GM18502 (cell line): ENCODE data around the gene KCNE1.

Experiments
- ATAC-seq: cut with Tn5 transposase; IDR thresholded peaks from one replicate; pipeline ENCODE4 v1.9.1; 2021; ENCODE audit warnings: mild to moderate bottlenecking; ENCODE audit not compliant: unreplicated experiment, poor library complexity

The KCNE1 gene

DNA sequence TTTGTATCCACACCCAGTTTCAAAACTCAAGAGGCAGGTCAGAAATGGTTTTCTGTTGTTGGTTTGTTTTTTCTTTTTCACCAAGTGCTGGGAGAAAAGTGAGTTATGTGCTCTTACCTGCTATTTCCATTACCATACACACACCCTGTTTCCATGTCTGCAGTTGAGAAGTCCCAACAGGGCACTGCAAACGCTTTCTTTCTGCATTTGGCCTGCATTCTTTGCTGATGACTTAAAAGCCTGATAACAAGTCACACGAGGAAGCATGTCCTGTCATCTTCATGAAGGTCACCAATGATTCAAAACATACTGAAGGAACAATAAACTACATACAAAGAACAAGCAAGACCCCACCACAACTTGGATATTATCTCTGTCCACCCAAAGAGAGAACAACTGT lies 24.8 kb upstream of the KCNE1 start:
- ATAC-seq: no peak

DNA sequence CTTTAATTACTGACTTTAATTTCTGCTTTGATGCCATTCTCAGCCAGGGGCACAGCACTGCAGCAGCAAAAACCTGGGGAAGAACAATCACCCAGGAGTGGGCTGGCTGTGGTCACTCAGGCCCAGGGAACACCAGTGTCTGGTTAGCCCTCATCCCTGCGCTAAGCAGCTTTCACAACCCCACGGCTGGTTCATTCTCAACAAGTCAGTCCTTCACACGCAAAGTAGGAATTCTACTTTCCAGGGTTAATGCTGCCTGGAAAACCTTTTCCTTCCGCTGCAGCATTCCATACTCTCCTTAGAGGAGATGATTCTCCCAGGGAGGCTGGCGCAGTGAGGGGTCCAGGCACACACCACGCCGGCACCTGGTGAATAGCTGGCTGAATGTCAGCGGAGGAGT lies 24.3 kb upstream of the KCNE1 start:
- ATAC-seq: no peak

DNA sequence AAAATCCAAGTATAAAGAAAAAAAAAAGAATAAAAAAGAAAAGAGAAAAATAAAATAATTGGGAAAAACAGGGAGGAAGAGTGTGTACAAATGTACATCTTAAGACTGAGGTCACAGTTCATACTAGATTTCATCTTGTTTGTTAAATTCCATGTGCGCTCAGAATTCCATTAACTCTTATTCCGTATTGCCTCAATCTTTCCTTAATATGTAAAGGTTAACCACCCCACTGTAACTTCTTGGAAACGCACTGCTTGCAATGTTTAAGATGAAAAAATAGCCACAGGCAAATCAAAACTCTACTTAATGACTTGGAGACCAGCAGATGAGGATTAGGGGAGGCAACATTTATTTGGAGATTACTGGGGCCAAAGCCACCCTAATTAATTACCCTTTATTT lies 23.9 kb upstream of the KCNE1 start:
- ATAC-seq: no peak

DNA sequence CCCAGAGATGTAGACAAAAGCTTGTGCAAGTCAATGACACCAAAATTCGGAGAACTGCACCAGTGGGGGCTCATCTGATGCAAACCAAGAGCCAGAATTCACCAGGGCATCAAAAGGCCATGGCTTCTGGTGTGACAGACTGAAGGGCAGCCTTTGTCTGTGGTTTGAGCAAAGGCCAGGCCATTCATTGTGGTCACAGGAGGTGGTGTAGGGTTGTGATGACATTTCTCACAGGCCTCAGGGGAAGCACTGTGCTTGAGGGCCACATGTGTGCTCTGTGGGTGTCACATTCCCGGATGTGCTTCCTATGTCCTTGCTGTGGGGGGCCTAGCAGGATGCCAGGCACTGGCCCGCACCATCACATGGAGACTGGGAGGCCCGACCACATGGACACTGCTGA lies 22.5 kb upstream of the KCNE1 start:
- ATAC-seq: no peak

DNA sequence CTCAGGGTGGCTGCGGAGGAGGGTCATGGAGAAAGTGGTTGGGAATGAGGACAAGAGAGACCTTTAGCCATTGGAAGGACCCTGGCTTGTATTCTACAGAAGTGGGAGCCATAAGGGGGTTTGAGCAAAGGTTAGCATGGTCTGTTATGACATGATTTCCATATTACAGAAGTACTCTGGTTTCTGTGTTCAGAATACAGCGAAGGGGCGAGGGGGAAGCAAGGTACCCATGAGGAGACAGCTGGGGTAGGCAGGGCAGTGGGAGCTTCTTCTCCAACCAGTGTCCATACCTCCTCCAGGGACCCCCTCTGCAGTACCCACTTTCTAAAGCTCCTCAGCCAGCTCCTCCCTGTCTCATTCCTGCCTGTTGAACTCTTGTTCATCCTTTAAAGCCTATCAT lies 21.9 kb upstream of the KCNE1 start:
- ATAC-seq: no peak

DNA sequence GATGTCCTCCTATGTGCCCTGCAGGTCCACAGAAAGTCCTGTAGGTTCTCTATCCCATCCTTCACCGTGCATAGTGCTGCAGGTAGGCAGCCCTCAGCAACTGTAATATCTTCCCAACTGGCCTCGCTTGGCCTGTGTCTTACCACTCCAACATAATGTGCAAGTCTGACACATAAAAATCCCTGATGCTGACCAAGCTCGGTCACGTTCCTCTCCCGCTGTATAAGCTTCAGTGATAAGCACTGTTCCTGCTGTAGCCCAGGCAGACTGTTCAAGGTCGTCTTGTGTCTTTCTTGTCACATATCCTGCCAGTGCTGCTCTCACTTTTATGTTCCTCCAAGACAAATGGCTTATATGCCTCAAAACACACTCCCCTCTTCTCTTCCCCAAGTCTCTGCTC lies 19.4 kb upstream of the KCNE1 start:
- no peak for ATAC-seq

DNA sequence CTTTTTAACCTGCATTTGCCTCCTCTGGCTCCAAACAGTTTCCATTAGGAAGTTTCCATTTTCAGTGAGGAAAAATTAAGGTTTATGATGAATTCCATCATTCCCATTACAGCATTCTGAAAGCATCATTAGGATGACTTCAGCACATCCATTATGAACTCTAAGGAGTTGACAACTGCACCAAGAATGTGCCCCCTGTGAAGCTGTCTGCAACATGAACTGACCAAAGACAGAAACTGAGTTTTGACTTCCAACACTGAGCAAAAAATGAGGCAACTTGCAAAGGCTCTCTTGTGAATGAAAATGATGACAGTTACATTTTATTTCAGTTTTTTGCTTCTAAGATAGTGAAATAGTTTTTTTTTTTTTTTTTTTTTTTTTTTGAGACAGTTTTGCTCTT lies 18.3 kb upstream of the KCNE1 start:
- no peak for ATAC-seq

DNA sequence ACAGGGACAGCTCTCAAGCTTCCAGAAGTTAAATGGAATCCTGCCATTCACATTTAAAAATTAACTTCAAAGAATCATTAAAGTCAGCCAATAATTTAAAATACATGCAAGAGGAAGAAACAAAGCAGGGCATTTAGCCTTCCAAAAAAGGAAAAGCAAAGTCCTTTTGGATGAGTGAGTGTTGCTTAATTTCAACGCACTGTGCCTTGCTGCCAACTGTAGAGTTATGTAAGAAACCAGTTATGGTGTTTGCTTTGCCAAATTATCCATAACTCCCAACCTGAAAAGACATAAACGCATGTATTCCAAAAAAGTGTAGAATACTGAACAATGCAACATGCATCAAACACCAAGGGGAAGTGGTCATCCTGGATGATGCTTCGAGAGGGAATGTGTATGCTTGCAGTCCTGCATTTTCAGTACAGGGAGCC lies 16.1 kb upstream of the KCNE1 start:
- no peak for ATAC-seq

DNA sequence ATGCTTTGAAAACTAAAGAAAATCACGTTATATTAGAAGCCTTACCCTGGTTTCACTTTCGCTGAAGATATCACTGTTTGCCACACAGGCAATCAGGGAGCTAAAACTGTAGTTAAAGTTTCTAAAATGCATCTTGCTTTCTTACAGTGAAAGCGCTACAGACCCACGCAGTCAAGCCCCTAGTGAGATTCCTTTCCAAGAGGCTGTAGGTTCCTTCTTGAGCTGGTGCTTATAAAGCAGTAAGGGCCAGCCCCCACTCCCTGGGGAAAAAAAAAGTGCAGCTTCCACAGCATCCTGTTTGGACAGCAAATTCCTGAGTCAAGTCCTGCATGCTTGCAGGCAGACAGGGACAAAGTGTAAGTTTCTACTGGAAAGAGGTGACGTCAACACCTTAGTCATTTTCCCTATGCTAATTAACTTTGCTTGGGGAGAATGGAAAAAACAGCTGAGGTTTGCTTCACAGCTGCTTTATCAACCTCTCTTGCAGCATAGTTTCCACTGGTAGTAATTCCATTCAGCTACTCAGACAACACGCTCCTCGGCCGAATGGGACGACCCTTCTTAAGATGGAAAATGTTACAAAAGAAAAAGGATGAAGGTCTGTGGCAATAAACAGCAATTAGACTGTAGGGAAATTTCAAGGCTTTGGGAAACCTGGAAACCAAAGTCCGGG lies 14.7 kb upstream of the KCNE1 start:
- ATAC-seq: no peak

DNA sequence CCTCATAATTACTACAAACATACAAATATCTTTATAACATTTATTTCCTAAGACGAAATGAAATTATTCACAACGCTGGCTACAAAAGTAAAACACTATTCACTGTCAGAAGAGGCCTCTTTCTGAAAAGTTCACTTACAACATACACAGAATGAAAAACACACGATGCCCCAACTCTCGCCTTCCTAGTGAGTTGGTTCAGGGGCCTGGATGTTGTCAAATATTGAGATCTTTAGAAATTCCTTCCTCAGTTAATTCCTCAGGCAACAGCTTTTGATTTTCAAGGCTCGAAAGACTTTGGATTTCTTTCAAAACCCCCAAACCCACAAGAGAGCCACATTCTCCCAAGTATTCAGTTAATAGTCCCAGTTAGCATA lies 14.2 kb upstream of the KCNE1 start:
- ATAC-seq: no peak

DNA sequence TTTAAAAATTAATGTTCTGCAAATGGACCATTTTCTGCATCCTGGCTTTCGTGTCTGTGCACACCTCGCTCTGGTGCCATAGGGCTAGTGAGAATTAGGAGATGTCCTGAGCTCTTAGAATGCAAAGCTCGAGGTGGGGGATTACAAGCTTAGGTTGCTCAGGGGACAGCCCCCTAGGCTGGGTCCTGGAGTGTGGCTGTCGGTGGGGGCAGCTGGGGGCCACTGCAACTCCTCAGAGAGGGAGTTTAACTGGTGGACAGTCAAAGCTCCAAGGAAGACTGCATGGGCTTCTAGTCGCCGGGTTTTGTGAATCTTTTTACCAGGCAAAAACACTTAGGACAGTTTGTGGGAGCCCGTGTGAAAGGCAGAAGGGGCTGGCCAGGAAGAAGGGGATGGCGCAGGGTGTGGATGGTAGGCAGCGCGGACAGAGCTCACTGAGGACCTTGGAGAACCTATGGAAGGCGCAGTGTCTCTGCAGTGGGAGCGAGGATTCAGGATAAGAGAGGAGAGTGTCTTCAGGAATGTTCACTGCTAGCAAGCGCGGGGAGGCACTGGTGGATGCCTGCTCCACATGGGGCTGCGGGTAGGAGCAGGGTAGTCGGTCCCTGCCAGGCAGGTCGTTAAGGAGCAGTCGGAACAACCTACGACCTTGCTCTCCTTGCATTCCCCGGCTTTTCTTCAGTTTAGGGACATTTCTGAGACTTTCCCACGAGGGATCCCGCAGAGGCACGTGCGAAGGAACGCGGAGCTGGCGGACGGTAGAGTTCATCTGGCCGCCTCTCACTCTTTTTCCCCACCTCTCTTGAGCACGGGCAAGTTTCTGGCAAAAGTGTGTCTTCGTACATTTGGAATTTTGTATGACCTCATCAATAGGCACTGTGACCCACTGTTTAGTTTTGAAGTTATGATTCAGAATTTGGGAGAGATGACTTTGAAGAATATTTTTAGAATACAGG lies 12.9 kb upstream of the KCNE1 start:
- no peak for ATAC-seq

DNA sequence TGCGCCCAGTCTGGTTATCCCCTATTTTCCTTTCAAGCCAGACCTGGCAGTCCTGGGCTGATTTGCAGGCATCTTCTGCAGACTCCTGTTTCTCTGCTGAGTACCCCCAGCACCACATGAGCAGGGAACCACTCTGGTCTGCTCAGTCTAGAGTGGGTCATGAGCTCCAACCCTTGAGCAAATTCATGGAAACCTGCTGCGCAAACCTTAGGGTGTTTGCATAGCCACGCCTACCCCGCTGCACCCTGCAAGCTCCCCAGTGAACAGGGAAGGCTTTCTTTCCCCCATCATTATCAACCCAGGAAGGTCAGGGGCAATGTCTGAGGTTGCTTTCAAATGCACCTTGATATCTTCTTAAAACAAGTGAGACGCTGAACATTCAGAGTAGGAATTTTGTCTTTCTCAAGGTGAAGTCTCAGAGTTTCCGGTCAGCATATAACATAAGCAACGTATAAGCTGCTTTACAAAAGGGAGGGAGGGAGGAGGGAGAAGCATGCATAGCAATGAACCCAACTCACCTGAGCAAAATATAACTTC lies 11.1 kb upstream of the KCNE1 start:
- no peak for ATAC-seq

DNA sequence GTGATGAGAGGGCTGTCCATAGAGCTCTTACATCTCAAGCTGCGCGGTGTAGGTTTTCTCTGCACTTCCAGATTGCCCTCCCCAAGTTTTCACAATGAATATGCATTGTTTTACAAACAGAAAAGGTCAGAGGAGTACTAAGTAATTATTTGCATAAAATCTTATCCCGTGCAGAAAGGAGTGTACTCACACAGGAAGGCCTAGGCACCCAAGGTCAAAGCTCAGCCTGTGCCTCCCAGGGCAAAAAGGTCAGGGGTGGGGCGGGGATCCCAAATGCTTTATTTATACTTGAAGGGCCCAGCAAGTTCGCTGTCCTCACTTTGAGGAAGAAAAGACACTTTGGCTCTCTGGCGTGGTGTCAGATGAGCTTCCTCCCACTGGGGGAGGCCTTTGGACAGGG lies 10.3 kb upstream of the KCNE1 start:
- ATAC-seq: no peak

DNA sequence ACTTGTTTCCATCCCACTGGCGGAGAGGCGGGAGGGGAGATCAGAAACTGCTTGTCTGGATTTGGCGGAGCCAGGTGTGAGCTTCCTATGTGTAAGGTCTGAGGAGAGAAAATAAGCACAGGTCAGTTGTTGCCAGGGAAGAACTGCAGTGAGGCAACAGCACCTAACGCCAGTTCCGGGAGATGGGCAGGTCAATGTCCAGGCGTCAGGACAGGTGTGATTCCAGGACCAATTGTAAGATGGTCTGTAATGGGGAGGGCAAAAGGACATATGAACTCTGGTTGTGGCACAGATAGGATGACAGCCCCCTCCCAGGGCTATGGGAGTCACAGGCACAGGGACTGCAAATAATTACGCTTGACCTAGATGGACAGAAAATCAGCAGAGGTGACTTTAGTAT lies 9.6 kb upstream of the KCNE1 start:
- no peak for ATAC-seq

DNA sequence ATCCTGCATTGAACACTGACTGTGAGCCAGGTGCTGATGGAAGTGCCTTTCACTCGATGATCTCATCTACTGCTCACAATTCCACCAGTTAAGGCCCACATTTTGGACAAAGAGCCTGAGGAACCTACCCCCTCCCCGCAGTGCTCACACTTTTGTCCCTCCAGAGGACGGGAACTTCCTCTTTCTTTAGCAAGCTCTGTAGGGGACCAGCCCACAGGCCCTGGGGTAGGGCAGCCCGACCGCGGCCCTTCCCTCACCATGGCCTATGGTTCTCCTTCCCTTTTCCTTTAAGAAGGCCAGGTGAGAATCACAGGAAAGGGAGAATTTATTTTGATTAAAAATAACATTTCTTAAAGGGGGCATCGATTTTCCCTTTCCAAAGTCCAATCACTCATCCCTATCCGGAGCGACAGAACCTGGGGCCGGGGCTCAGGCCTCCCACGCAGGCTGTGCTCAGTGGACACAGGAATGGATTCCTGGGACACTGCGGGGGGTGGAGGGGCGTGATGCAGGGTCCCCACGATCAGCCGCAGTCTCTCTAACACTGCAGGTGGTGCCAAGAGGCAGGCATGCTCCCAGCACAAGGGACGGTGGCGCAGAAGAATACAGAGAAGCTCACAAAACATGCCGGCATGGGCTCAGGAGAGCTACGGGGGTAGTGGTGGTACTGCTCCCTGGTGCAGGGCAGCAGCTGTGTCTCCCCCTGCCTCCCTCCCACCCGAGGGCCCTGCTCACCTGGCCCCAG lies 8.9 kb upstream of the KCNE1 start:
- ATAC-seq: no peak

DNA sequence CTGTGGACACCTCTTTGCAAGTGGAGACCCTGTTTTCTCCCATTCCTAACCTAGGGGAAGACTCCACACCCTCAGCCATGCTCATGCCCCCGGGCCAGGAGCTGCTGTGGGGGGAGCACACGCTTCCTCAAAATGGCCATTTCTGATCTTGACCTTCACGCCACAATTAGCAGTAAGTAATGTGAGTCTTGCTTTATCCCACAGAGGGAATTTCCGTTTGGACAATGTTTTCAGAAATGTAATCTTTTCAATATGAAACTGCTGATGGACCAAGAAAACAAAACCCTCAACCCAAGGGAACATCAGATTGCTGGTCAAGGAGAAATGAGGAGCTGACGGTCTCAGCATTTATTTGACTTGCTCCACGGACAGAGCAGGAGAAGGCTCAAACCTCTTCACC lies 8.3 kb upstream of the KCNE1 start:
- ATAC-seq: no peak

DNA sequence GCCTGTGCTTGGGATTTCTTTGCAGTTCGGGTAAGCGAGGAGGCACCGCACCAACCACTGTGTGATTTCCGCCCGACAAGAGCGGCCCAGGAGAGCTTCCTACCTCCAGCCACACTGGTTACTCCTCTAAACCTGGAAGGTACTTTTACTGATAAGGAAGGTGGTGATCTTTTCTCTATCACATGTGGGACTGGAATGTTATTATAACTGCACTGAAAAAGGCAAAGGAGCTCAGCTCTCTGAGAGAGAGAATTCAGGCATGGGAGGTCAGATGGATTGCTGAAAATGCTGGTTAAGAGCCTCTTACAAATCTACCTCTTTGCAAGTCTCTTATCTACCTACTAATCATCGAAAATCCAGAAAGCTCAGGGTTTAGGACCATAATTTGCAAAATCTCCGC lies 7.7 kb upstream of the KCNE1 start:
- ATAC-seq: no peak

DNA sequence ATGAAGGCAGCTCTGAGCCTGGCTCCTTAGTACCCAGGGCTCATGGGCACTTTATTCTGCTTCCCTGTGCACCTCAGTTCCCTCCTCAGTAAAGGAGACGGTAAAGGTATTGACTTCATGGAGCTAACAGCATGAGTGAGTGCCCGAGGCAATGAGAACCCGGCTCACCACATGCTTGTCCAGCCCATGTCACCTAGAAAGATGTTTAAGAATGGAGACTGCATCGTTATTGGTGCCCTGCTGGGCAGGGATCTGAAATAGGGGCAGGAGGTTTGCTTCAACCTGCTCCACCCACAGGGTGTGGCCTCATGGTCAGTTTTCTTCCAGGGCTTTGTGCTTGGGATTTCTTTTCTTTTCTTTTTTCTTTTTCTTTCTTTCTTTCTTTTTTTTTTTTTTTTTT lies 7.0 kb upstream of the KCNE1 start:
- ATAC-seq: no peak

DNA sequence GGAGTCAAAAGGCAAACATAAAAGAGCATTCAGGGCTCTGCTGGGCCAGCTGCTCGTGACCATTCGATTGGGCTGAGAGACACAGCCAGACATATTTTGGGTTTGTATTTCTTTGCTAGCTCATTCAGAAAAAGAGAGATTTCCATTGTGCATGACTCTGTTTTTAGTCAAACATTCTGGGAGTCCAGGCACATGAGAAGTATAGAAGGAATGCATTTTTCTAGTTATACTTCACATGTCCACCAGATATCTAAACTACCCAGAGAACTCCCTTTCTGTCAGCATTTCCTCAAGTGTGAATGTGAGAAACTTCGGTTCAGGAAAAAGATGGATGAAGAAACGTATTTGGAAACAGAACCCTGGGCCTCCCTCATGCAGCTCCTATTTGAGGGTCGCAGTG lies 6.3 kb upstream of the KCNE1 start:
- ATAC-seq: no peak

DNA sequence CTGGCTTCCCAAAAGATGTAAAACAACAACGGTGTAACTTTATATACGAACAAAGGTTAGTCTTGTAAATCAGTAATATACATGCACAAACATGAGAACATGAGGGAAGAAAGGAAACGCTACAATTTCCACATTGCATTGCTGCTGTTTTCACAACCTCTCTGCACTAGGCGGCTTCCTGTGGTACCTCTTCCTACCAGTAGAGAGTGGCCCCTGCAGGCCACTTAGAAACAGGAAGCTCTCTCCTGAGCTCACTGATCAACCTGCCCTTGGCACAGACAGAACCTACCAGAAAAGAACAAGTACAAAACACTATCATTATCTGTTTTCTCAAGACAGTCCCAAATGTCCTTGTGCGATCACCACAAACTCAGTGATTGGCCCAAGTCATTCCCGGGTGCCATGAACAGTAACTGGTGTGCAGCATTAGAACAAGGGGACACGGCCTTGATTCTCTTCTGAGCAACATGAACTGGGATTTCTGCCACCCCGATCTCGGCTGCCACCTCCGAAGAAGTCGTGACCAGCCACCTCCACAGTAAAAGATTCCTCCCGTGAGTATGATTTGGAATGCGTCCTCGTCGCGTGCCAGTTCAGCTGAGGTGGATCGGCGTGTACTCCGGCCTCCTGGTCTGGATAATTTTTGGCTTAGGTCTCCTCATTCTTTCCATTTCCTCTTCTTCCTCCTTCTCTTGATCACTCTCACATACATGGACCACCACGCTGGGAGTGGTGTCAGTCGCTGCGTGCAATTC lies 5.7 kb upstream of the KCNE1 start:
- no peak for ATAC-seq
